SK-N-SH treated with all-trans-retinoic acid at 6 μM for 48 hours (cell line): ENCODE measurements around the gene ICAM3.
A peak's percentile ranks its signal among the peaks of the same experiment; 100 is the strongest.

Source experiments
- ATAC-seq: fragments of 200-7000 bp; cut with Tn5 transposase; 3 replicates; pipeline ENCODE4 v1.9.1; 2020; ENCODE audit warnings: mild to moderate bottlenecking, moderate library complexity
- ARNTL ChIP-seq: fragments of 450-650 bp; formaldehyde crosslinking; IDR thresholded peaks from 2 replicates; pipeline ENCODE4 v1.5.0; 2020; ENCODE audit warnings: low read depth, mild to moderate bottlenecking, moderate library complexity, borderline replicate concordance
- BACH2 ChIP-seq: fragments of 250-450 bp; sonication (Bioruptor Pico); IDR thresholded peaks from 2 replicates; pipeline ENCODE4 v1.9.0; 2021; ENCODE audit warnings: mild to moderate bottlenecking, borderline replicate concordance
- CSDC2 ChIP-seq: fragments of 250-450 bp; sonication (Bioruptor Pico); IDR thresholded peaks from 2 replicates; pipeline ENCODE4 v1.5.0; 2020; ENCODE audit warnings: mild to moderate bottlenecking, moderate library complexity
- ESRRG ChIP-seq: fragments of 250-450 bp; sonication (Bioruptor Pico); IDR thresholded peaks from 2 replicates; pipeline ENCODE4 v1.6.1; 2021; ENCODE audit warnings: mild to moderate bottlenecking
- GLIS3 ChIP-seq: fragments of 250-450 bp; sonication (Bioruptor Pico); IDR thresholded peaks from 2 replicates; pipeline ENCODE4 v1.5.0; 2020; ENCODE audit warnings: mild to moderate bottlenecking, moderate library complexity
- ISL1 ChIP-seq: fragments of 250-450 bp; sonication (Bioruptor Pico); IDR thresholded peaks from 2 replicates; pipeline ENCODE4 v2.1.2; 2022; ENCODE audit warnings: mild to moderate bottlenecking, moderate library complexity
- OSR1 ChIP-seq: fragments of 250-450 bp; sonication (Bioruptor Pico); IDR thresholded peaks from 2 replicates; pipeline ENCODE4 v1.8.0; 2022; ENCODE audit warnings: moderate library complexity, mild to moderate bottlenecking, inconsistent platforms
- PPARA ChIP-seq: fragments of 250-450 bp; sonication (Bioruptor Pico); IDR thresholded peaks from 2 replicates; pipeline ENCODE4 v1.5.0; 2020; ENCODE audit warnings: mild to moderate bottlenecking, borderline replicate concordance
- RARB ChIP-seq: fragments of 250-450 bp; sonication (Bioruptor Pico); IDR thresholded peaks from 2 replicates; pipeline ENCODE4 v1.8.0; 2021; ENCODE audit warnings: mild to moderate bottlenecking, moderate library complexity
- SNAI2 ChIP-seq: fragments of 250-450 bp; sonication (Bioruptor Pico); IDR thresholded peaks from 2 replicates; pipeline ENCODE4 v1.5.0; 2020; ENCODE audit warnings: mild to moderate bottlenecking, moderate library complexity
- TCF4 ChIP-seq: fragments of 250-450 bp; sonication (Bioruptor Pico); IDR thresholded peaks from 2 replicates; pipeline ENCODE4 v1.8.0; 2021; ENCODE audit warnings: mild to moderate bottlenecking, moderate library complexity, borderline replicate concordance
- TOX ChIP-seq: fragments of 250-450 bp; sonication (Bioruptor Pico); IDR thresholded peaks from 2 replicates; pipeline ENCODE4 v1.8.0; 2021; ENCODE audit warnings: mild to moderate bottlenecking, moderate library complexity, borderline replicate concordance
- ZC3H10 ChIP-seq: fragments of 250-450 bp; sonication (Bioruptor Pico); IDR thresholded peaks from 2 replicates; pipeline ENCODE4 v1.5.1; 2021; ENCODE audit warnings: mild to moderate bottlenecking, moderate library complexity
- ZFP30 ChIP-seq: fragments of 450-650 bp; formaldehyde crosslinking; IDR thresholded peaks from 2 replicates; pipeline ENCODE4 v1.5.0; 2022; ENCODE audit warnings: mild to moderate bottlenecking, moderate library complexity
- ZNF565 ChIP-seq: fragments of 450-650 bp; formaldehyde crosslinking; conservative IDR thresholded peaks from 2 replicates; pipeline ENCODE4 v1.5.0; 2020; ENCODE audit warnings: low read depth, mild to moderate bottlenecking, moderate library complexity
- ZNF8 ChIP-seq: fragments of 450-650 bp; formaldehyde crosslinking; IDR thresholded peaks from 2 replicates; pipeline ENCODE4 v1.5.0; 2020; ENCODE audit warnings: mild to moderate bottlenecking, moderate library complexity
- TF ChIP-seq, protein P1 (sequence below): fragments of 250-450 bp; sonication (Bioruptor Pico); IDR thresholded peaks from 2 replicates; pipeline ENCODE4 v1.8.0; 2020; ENCODE audit warnings: mild to moderate bottlenecking, moderate library complexity, borderline replicate concordance
- TF ChIP-seq, protein P2 (sequence below): fragments of 250-450 bp; sonication (Bioruptor Pico); IDR thresholded peaks from 2 replicates; pipeline ENCODE4 v1.5.1; 2020; ENCODE audit warnings: low read depth, mild to moderate bottlenecking, moderate library complexity
- TF ChIP-seq, protein P3 (sequence below): fragments of 250-450 bp; sonication (Bioruptor Pico); IDR thresholded peaks from 2 replicates; pipeline ENCODE4 v1.5.0; 2020; ENCODE audit warnings: mild to moderate bottlenecking, moderate library complexity
- TF ChIP-seq, protein P4 (sequence below): fragments of 250-450 bp; sonication (Bioruptor Pico); IDR thresholded peaks from 2 replicates; pipeline ENCODE4 v1.5.1; 2021; ENCODE audit warnings: mild to moderate bottlenecking, moderate library complexity

Gene ICAM3

DNA sequence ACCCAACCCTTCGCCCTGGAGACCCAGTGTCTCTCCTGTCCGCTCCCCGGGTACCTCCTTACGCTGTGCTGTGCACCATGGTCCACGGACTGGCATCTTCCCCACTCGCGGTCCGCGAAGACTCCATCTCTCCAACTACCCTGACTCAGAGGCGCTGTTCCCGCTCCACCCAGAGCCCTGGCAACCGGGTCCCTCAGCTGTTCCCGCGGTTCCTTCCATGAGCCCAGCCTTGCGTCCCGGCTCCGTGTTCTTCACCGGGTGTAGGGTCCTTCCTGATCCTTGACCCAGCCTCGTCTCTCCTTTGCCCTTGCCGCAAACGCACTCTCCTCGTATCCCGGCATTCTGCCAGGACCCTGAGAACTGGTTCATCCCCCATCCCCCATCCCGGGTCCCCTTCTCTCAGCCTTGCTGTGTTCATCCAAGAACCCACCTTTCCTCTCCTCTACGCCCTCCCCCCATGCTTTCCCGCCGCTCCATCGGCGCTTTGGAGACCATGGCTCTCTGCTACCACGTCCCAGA is 49.0 kb downstream of the ICAM3 start:
- peak; percentile 0; the same call in 1 of the 3 replicates for ATAC-seq
- no peak for TF ChIP-seq ZNF565 (CRISPR knock-in tag)
- TF ChIP-seq CSDC2 (CRISPR knock-in tag): no peak
- no peak for TF ChIP-seq ZFP30 (CRISPR knock-in tag)
- TF ChIP-seq PPARA (CRISPR knock-in tag): no peak

DNA sequence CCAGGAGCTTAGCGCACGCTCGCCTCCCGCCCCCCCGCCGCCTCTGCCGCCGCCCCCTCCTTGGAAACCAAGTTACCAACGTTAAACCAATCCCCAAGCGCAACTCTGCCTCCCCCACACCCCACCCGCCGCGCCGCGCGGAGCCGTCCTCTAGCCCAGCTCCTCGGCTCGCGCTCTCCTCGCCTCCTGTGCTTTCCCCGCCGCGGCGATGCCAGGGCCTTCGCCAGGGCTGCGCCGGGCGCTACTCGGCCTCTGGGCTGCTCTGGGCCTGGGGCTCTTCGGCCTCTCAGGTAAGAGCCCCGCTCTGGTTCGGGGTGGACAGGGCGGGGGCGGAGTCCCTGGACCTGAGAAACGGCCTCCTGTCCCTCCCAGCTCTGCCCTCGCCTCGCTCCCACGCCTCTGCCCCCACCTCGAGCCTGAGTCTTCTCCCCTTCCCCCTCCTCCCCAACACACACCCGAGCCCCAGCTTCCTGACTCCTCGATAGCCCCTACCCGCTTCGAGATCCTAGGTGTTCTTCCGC is 49.5 kb downstream of the ICAM3 start, which contains the start of gene ICAM5:
Gene ICAM5, plus strand, starts transcription at position 117 of the 521 bp plus-strand sequence. Its CDS starts 92 bp downstream, at position 209.
- peak; percentile 6; the same call in 1 of the 3 replicates for ATAC-seq
- TF ChIP-seq SNAI2 (CRISPR knock-in tag): no peak
- TF ChIP-seq BACH2 (CRISPR knock-in tag): no peak
- TF ChIP-seq, protein P1, sequence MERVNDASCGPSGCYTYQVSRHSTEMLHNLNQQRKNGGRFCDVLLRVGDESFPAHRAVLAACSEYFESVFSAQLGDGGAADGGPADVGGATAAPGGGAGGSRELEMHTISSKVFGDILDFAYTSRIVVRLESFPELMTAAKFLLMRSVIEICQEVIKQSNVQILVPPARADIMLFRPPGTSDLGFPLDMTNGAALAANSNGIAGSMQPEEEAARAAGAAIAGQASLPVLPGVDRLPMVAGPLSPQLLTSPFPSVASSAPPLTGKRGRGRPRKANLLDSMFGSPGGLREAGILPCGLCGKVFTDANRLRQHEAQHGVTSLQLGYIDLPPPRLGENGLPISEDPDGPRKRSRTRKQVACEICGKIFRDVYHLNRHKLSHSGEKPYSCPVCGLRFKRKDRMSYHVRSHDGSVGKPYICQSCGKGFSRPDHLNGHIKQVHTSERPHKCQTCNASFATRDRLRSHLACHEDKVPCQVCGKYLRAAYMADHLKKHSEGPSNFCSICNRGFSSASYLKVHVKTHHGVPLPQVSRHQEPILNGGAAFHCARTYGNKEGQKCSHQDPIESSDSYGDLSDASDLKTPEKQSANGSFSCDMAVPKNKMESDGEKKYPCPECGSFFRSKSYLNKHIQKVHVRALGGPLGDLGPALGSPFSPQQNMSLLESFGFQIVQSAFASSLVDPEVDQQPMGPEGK (CRISPR knock-in tag): no peak
- TF ChIP-seq ZNF8 (CRISPR knock-in tag): no peak
- TF ChIP-seq ESRRG (CRISPR knock-in tag): no peak
- TF ChIP-seq ISL1 (CRISPR knock-in tag): no peak
- TF ChIP-seq OSR1 (CRISPR knock-in tag): no peak
- TF ChIP-seq ZC3H10 (CRISPR knock-in tag): no peak

DNA sequence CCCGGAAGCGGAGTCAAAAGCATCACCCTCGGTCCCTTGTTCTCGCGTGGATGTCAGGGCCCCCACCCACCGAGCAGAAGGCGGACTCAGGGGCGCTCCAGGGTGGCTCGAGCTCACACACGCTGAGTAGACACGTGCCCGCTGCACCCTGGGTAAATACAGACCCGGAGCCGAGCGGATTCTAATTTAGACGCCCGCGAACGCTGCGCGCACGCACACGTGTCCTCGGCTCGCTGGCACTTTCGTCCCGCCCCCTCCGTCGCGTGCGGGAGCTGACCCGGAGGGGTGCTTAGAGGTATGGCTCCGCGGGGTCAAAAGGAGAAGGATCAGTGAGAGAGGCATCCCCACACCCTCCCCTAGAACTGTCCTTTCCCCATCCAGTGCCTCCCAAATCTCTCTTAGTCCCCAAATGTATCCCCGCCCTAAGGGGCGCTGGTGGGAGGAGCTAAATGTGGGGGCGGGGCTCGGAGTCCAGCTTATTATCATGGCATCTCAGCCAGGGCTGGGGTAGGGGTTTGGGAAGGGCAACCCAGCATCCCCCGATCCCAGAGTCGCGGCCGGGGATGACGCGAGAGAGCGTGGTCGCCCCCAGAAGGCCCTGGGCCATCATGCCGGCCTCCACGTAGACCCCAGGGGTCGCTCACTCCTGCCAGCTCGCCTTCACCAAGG is 50.1 kb downstream of the ICAM3 start:
- ATAC-seq: peak; percentile 13
- no peak for TF ChIP-seq TCF4 (CRISPR knock-in tag)
- TF ChIP-seq, protein P2, sequence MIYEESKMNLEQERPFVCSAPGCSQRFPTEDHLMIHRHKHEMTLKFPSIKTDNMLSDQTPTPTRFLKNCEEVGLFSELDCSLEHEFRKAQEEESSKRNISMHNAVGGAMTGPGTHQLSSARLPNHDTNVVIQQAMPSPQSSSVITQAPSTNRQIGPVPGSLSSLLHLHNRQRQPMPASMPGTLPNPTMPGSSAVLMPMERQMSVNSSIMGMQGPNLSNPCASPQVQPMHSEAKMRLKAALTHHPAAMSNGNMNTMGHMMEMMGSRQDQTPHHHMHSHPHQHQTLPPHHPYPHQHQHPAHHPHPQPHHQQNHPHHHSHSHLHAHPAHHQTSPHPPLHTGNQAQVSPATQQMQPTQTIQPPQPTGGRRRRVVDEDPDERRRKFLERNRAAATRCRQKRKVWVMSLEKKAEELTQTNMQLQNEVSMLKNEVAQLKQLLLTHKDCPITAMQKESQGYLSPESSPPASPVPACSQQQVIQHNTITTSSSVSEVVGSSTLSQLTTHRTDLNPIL: no peak
- TF ChIP-seq, protein P3, sequence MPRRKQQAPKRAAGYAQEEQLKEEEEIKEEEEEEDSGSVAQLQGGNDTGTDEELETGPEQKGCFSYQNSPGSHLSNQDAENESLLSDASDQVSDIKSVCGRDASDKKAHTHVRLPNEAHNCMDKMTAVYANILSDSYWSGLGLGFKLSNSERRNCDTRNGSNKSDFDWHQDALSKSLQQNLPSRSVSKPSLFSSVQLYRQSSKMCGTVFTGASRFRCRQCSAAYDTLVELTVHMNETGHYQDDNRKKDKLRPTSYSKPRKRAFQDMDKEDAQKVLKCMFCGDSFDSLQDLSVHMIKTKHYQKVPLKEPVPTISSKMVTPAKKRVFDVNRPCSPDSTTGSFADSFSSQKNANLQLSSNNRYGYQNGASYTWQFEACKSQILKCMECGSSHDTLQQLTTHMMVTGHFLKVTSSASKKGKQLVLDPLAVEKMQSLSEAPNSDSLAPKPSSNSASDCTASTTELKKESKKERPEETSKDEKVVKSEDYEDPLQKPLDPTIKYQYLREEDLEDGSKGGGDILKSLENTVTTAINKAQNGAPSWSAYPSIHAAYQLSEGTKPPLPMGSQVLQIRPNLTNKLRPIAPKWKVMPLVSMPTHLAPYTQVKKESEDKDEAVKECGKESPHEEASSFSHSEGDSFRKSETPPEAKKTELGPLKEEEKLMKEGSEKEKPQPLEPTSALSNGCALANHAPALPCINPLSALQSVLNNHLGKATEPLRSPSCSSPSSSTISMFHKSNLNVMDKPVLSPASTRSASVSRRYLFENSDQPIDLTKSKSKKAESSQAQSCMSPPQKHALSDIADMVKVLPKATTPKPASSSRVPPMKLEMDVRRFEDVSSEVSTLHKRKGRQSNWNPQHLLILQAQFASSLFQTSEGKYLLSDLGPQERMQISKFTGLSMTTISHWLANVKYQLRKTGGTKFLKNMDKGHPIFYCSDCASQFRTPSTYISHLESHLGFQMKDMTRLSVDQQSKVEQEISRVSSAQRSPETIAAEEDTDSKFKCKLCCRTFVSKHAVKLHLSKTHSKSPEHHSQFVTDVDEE: no peak
- TF ChIP-seq BACH2 (CRISPR knock-in tag): no peak
- TF ChIP-seq ARNTL (CRISPR knock-in tag): no peak
- no peak for TF ChIP-seq RARB (CRISPR knock-in tag)
- TF ChIP-seq TOX (CRISPR knock-in tag): no peak
- no peak for TF ChIP-seq PPARA (CRISPR knock-in tag)
- TF ChIP-seq, protein P4, sequence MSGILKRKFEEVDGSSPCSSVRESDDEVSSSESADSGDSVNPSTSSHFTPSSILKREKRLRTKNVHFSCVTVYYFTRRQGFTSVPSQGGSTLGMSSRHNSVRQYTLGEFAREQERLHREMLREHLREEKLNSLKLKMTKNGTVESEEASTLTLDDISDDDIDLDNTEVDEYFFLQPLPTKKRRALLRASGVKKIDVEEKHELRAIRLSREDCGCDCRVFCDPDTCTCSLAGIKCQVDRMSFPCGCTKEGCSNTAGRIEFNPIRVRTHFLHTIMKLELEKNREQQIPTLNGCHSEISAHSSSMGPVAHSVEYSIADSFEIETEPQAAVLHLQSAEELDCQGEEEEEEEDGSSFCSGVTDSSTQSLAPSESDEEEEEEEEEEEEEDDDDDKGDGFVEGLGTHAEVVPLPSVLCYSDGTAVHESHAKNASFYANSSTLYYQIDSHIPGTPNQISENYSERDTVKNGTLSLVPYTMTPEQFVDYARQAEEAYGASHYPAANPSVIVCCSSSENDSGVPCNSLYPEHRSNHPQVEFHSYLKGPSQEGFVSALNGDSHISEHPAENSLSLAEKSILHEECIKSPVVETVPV: no peak
- no peak for TF ChIP-seq OSR1 (CRISPR knock-in tag)
- TF ChIP-seq ZC3H10 (CRISPR knock-in tag): no peak
- TF ChIP-seq GLIS3: no peak
- TF ChIP-seq ZFP30 (CRISPR knock-in tag): no peak
- TF ChIP-seq ESRRG (CRISPR knock-in tag): no peak
- TF ChIP-seq, protein P1 (CRISPR knock-in tag): no peak
